ENCODE results near the gene ARHGAP45.

DNA sequence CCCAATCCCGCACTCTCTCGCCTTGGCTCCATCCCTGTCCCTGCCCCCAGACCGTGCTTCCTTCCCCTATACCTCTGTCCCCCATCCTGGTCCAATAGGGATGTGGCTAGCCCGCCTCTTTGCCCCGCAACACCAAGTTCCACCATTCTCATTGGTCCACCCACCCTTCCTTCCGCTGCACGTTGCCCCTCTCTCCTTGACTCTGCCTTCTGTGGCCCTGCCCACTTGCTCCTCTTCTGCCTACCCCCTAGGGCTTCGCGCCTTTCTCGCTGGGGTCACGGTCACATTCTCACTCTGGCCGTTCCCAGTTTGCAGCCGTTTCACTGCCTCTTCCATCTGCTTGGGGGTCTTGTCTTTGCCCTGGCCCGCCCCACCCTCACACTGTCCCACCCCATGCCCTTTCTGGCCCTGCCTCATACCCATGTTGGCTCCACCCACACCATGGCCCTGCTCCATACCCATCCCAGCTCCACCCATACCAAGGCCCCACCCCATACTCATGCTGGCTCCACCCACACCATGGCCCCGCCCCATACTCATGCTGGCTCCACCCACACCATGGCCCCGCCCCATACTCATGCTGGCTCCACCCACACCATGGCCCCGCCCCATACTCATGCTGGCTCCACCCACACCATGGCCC, 4.5 kb upstream of the ARHGAP45 start:
- TF ChIP-seq CTCF (IDR thresholded peaks at IDR 0.05; ENCODE audit: low read depth, low read length, poor library complexity, severe bottlenecking) (no peak), EZH2phosphoT487 (IDR thresholded peaks at IDR 0.05; ENCODE audit: borderline replicate concordance, low read length) (no peak)

All from DOHH2 (cell line).